ENCODE data around the gene SLC7A14. TPM values are rescaled to one million over a fixed set of nuclear protein-coding genes. Genes with fewer than 3 reads are reported as not detected.

Gene SLC7A14
- total and polyA plus RNA-seq, 2 of the 4 experiments (the other 2 are of a cell fraction), result 2.7 to 6.8 TPM

DNA sequence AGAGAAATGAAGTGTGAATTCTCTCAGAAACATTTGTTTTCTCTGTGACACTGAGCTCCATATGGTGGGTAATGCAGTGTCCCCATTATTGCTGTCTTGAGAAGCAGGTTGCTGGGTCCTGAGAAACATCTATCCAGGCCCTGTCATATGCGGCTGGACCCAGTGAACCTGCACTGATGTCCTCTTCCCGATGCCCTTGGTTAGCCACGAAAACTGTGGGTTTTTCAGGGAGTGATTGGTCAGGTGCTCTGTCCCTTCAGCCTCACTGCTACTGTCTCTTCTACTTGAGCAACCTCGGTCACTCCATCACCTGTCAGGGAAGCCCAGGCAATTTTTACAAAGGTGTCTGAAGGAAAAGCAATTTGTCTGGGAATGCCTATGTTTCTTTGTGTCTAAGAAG is 77.0 kb downstream of the SLC7A14 start:
- H2BK15ac ChIP-seq (ENCODE audit: low read depth, low read length), result peak overlapping the region; percentile 24; the same call in 2 of the 3 replicates
- H3K36me3 ChIP-seq (ENCODE audit: control insufficient read depth, insufficient read depth, low read length), result no peaks in the 10 kb centered on the region
- ChIA-PET POLR2A (ENCODE audit: unreplicated experiment) (no interaction called here), CTCF (no interaction called here)
- no peak overlapping the region for H2BK5ac ChIP-seq (ENCODE audit: low read depth, low read length, poor library complexity, severe bottlenecking)
- no peaks in the 10 kb centered on the region; the same call in 1 of the 2 replicates for H3K27me3 ChIP-seq (ENCODE audit: control insufficient read depth, insufficient read depth, low read length)
- no TSS peak for BruUV-seq (replicated peaks)
- no peak overlapping the region for H4K5ac ChIP-seq (ENCODE audit: low read depth, low read length)
- in situ Hi-C loops (cut with MboI; ENCODE audit: low sequenced_read_pairs), result no loop called here
- intact Hi-C loops (cut with micrococcal nuclease), result no loop called here
- no peak overlapping the region for H2AK5ac ChIP-seq (ENCODE audit: low read depth, low read length)
- H2BK120ac ChIP-seq (ENCODE audit: low read depth, low read length), result peak overlapping the region; percentile 8; the same call in 1 of the 2 replicates
- DNase-seq, result no peak
- no peak overlapping the region for H2AK9ac ChIP-seq (replicated peaks; ENCODE audit: low read depth, low read length, poor library complexity)
- no peak overlapping the region for H3K9ac ChIP-seq (ENCODE audit: low read depth, low read length)
- no peak overlapping the region for H3K4me3 ChIP-seq (ENCODE audit: insufficient read depth, low read depth, low read length)
- dilution Hi-C loops (cut with HindIII; ENCODE audit: low sequenced_read_pairs, unreplicated experiment), result no loop called here
- TF ChIP-seq, protein P1, sequence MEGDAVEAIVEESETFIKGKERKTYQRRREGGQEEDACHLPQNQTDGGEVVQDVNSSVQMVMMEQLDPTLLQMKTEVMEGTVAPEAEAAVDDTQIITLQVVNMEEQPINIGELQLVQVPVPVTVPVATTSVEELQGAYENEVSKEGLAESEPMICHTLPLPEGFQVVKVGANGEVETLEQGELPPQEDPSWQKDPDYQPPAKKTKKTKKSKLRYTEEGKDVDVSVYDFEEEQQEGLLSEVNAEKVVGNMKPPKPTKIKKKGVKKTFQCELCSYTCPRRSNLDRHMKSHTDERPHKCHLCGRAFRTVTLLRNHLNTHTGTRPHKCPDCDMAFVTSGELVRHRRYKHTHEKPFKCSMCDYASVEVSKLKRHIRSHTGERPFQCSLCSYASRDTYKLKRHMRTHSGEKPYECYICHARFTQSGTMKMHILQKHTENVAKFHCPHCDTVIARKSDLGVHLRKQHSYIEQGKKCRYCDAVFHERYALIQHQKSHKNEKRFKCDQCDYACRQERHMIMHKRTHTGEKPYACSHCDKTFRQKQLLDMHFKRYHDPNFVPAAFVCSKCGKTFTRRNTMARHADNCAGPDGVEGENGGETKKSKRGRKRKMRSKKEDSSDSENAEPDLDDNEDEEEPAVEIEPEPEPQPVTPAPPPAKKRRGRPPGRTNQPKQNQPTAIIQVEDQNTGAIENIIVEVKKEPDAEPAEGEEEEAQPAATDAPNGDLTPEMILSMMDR (conservative IDR thresholded peaks at IDR 0.05; ENCODE audit: low read depth, low read length), result no peak
- TF ChIP-seq, protein P2, sequence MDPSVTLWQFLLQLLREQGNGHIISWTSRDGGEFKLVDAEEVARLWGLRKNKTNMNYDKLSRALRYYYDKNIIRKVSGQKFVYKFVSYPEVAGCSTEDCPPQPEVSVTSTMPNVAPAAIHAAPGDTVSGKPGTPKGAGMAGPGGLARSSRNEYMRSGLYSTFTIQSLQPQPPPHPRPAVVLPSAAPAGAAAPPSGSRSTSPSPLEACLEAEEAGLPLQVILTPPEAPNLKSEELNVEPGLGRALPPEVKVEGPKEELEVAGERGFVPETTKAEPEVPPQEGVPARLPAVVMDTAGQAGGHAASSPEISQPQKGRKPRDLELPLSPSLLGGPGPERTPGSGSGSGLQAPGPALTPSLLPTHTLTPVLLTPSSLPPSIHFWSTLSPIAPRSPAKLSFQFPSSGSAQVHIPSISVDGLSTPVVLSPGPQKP (IDR thresholded peaks at IDR 0.05; ENCODE audit: borderline replicate concordance, low read depth, low read length), result no peak
- TF ChIP-seq RFX5 (IDR thresholded peaks at IDR 0.05; ENCODE audit: low read depth, low read length) (no peak), RCOR1 (IDR thresholded peaks at IDR 0.05; ENCODE audit: insufficient replicate concordance, low read length) (no peak), SMC3 (IDR thresholded peaks at IDR 0.05; ENCODE audit: low read depth, low read length) (no peak), CEBPB (IDR thresholded peaks at IDR 0.05; ENCODE audit: low read depth, low read length) (no peak), POLR2A (IDR thresholded peaks at IDR 0.05; ENCODE audit: low read depth, low read length) (no peak), NFE2L2 (IDR thresholded peaks at IDR 0.05; ENCODE audit: low read depth, low read length) (no peak), MAFK (IDR thresholded peaks at IDR 0.05; ENCODE audit: low read depth, low read length) (no peak), FOS (IDR thresholded peaks at IDR 0.05; ENCODE audit: low read depth, low read length) (no peak), RAD21 (IDR thresholded peaks at IDR 0.05; ENCODE audit: low read length) (no peak), MXI1 (IDR thresholded peaks at IDR 0.05; ENCODE audit: borderline replicate concordance, low read depth, low read length) (no peak)
- TF ChIP-seq, protein P3, sequence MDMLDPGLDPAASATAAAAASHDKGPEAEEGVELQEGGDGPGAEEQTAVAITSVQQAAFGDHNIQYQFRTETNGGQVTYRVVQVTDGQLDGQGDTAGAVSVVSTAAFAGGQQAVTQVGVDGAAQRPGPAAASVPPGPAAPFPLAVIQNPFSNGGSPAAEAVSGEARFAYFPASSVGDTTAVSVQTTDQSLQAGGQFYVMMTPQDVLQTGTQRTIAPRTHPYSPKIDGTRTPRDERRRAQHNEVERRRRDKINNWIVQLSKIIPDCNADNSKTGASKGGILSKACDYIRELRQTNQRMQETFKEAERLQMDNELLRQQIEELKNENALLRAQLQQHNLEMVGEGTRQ (IDR thresholded peaks at IDR 0.05; ENCODE audit: low read depth, low read length), result no peak
- H3K18ac ChIP-seq (ENCODE audit: low read depth, low read length), result no peak overlapping the region; the same call in 1 of the 2 replicates
- H3K56ac ChIP-seq (ENCODE audit: extremely low read depth, insufficient read depth, low read length), result no peak overlapping the region
- no peak for ATAC-seq (ENCODE audit: low read depth)
- H3K23ac ChIP-seq (ENCODE audit: low read depth, low read length), result no peak overlapping the region
- H4K8ac ChIP-seq (ENCODE audit: low read depth in 2 of 2, low read length in 2 of 2), result no peak overlapping the region
- H3K9me1 ChIP-seq (ENCODE audit: insufficient read depth, low read length), result no peaks in the 10 kb centered on the region
- H2AFZ ChIP-seq (replicated peaks; ENCODE audit: low read length, poor library complexity), result no peak overlapping the region
- no peak overlapping the region for H3K14ac ChIP-seq (replicated peaks; ENCODE audit: low read depth, low read length)
- no peak overlapping the region for H3K4ac ChIP-seq (ENCODE audit: low read depth, low read length)
- WGBS, 2 experiments (ENCODE audit: extremely low coverage in 2 of 2, insufficient read length in 1 of 2), result 100% methylated on average over 1 of the region's 4 CpGs; no CpG with 5 or more reads in 1 of the 2 experiments
- H3K9me3 ChIP-seq (ENCODE audit: control insufficient read depth, insufficient read depth, low read length), result no peaks in the 10 kb centered on the region
- no peak overlapping the region for H4K91ac ChIP-seq (ENCODE audit: insufficient read depth, low read depth, low read length)
- H3K4me2 ChIP-seq (ENCODE audit: low read depth, low read length), result no peak overlapping the region
- H3K4me1 ChIP-seq (ENCODE audit: control insufficient read depth, insufficient read depth, low read length), result peaks cover 3% of the 10 kb centered on the region; the same call in 1 of the 2 replicates
- H3K27ac ChIP-seq (ENCODE audit: insufficient read depth, low read length), result no peak overlapping the region
- H4K20me1 ChIP-seq (ENCODE audit: insufficient read depth, low read length), result no peaks in the 10 kb centered on the region
- no peak overlapping the region for H2BK20ac ChIP-seq (ENCODE audit: low read depth, low read length)
- H3K79me1 ChIP-seq (ENCODE audit: low read depth in 1 of 2, low read length in 2 of 2), result no peaks in the 10 kb centered on the region

Data from IMR-90 (cell line).